Smooth muscle cell (in vitro differentiated cells): ENCODE measurements around the gene TSHR. TPM values are rescaled to one million over a fixed set of nuclear protein-coding genes. Genes with fewer than 3 reads are reported as not detected.

ENCODE experiments used
- DNase-seq: peaks from one replicate; lab custom pipeline; 2025; ENCODE audit not compliant: unreplicated experiment; lab: John Stamatoyannopoulos, UW
- H2AFZ ChIP-seq: fragments of 200-600 bp; sonication (generic); 2 replicates; pipeline ENCODE4 v1.6.0; 2016; ENCODE audit warnings: antibody characterized with exemption, low read depth, mild to moderate bottlenecking
- H3F3A ChIP-seq: fragments of 200-600 bp; sonication (generic); 2 replicates; pipeline ENCODE4 v1.6.0; 2017; ENCODE audit warnings: antibody characterized with exemption, low read depth
- H3K27ac ChIP-seq: fragments of 200-600 bp; sonication (generic); 2 replicates; pipeline ENCODE4 v1.5.1; 2016; ENCODE audit warnings: low read depth, mild to moderate bottlenecking
- H3K27me3 ChIP-seq: fragments of 200-600 bp; sonication (generic); 2 replicates; pipeline ENCODE4 v1.6.1; 2016; ENCODE audit warnings: low read depth, mild to moderate bottlenecking
- H3K36me3 ChIP-seq: fragments of 200-600 bp; sonication (generic); 2 replicates; pipeline ENCODE4 v1.5.1; 2016; ENCODE audit warnings: low read depth
- H3K4me1 ChIP-seq: fragments of 200-600 bp; sonication (generic); 2 replicates; pipeline ENCODE4 v1.5.1; 2016; ENCODE audit warnings: low read depth
- H3K4me2 ChIP-seq: fragments of 200-600 bp; sonication (generic); 2 replicates; pipeline ENCODE4 v1.6.0; 2016; ENCODE audit warnings: mild to moderate bottlenecking
- H3K4me3 ChIP-seq: fragments of 200-600 bp; sonication (generic); 2 replicates; pipeline ENCODE4 v1.5.1; 2016; ENCODE audit warnings: mild to moderate bottlenecking
- H3K79me2 ChIP-seq: fragments of 200-600 bp; sonication (generic); 2 replicates; pipeline ENCODE4 v1.6.0; 2016; ENCODE audit warnings: low read depth, mild to moderate bottlenecking
- H3K9ac ChIP-seq: fragments of 200-600 bp; sonication (generic); 2 replicates; pipeline ENCODE4 v1.6.0; 2016; ENCODE audit warnings: low read depth
- H3K9me3 ChIP-seq: fragments of 200-600 bp; sonication (generic); replicated peaks from 2 replicates; pipeline ENCODE4 v1.5.1; 2016; ENCODE audit warnings: low read depth
- H4K20me1 ChIP-seq: fragments of 200-600 bp; sonication (generic); 2 replicates; pipeline ENCODE4 v1.6.0; 2016; ENCODE audit warnings: low read depth
- WGBS: methylation state at CpG from one replicate; pipeline ENCODE4 v1.1.7; 2016; ENCODE audit warnings: low lambda C conversion rate; 5-methylcytosine and 5-hydroxymethylcytosine counted together
- polyA plus RNA-seq: library from polyadenylated mRNA; unstranded; fragments of >200 nt; fragmentation: Nextera tagmentation; extraction: Ambion mirVana; gene quantifications from 2 replicates; pipeline ENCODE4 v1.2.1, GENCODE V29; 2016
- total RNA-seq: library from RNA; depleted of rRNA; stranded (reverse); fragments of >200 nt; gene quantifications from 2 replicates; pipeline ENCODE4 v1.2.3, GENCODE V29; 2014
- TF ChIP-seq, protein P1 (sequence below): fragments of 200-600 bp; sonication (generic); IDR thresholded peaks from 2 replicates; pipeline ENCODE4 v1.5.1; 2017; ENCODE audit warnings: borderline replicate concordance, mild to moderate bottlenecking, antibody characterized with exemption; ENCODE audit not compliant: insufficient read depth, poor library complexity, severe bottlenecking

The TSHR gene
- total and polyA plus RNA-seq, 2 experiments from 2014 or later: not detected

DNA sequence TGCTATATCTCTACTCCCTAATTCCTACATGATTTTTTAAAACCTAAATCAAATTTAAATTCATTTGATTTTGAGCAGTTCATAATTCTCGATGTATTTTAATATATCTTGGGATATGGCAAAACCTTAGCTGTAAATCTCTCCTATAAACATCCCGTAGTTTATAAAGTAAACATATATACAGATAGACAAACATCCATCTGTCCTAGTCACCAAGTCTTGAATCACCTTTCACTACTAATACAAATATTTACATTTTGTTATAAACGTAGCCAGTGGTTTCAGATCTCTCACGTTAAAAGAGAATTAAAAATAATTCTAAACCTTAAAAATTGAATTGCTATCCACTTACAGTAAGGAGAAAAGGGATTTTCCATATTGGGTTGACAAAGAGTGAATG, 107.0 kb downstream of the TSHR start:
- Histone ChIP-seq H3K9ac (no peak overlapping the region), H2AFZ (no peak overlapping the region), H3F3A (no peaks in the 10 kb centered on the region), H3K4me2 (no peak overlapping the region), H3K4me3 (no peak overlapping the region), H3K36me3 (no peaks in the 10 kb centered on the region), H3K27me3 (no peaks in the 10 kb centered on the region), H3K9me3 (no peaks in the 10 kb centered on the region), H3K79me2 (no peaks in the 10 kb centered on the region), H4K20me1 (no peaks in the 10 kb centered on the region), H3K4me1 (no peaks in the 10 kb centered on the region), H3K27ac (no peak overlapping the region)
- TF ChIP-seq, protein P1, sequence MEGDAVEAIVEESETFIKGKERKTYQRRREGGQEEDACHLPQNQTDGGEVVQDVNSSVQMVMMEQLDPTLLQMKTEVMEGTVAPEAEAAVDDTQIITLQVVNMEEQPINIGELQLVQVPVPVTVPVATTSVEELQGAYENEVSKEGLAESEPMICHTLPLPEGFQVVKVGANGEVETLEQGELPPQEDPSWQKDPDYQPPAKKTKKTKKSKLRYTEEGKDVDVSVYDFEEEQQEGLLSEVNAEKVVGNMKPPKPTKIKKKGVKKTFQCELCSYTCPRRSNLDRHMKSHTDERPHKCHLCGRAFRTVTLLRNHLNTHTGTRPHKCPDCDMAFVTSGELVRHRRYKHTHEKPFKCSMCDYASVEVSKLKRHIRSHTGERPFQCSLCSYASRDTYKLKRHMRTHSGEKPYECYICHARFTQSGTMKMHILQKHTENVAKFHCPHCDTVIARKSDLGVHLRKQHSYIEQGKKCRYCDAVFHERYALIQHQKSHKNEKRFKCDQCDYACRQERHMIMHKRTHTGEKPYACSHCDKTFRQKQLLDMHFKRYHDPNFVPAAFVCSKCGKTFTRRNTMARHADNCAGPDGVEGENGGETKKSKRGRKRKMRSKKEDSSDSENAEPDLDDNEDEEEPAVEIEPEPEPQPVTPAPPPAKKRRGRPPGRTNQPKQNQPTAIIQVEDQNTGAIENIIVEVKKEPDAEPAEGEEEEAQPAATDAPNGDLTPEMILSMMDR: no peak
- DNase-seq: no peak
- 57% methylated on average over 4 of the region's 4 CpGs for WGBS

- WGBS: 26% methylated on average over 4 of the region's 4 CpGs
These were observed 107.4 kb downstream of the TSHR start for GRCh38 chr14:81062816-81063215.

DNA sequence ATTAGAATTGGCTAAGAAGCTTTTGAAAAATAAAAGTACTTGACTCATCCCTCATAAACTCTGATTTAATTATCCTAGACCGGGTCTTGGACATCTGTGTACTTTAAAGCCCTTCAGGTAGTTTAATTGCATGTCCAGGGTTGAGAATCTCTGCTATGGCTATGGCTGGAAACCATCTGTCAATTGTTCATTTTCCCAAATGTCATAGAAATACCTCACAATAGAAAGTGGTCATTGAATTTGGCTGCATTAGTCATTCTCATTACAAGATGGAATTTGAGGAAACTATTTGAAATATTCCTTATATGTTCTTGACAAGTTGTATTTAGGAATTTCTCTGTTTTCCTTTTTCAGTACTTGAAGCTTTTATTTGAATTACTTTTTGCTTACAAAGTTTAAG, 111.3 kb downstream of the TSHR start:
- no peaks in the 10 kb centered on the region for H3F3A ChIP-seq
- H3K4me2 ChIP-seq: no peak overlapping the region
- H3K36me3 ChIP-seq: no peaks in the 10 kb centered on the region
- DNase-seq: no peak
- no peaks in the 10 kb centered on the region for H3K4me1 ChIP-seq
- no peak overlapping the region for H3K9ac ChIP-seq
- TF ChIP-seq, protein P1: no peak
- H3K27ac ChIP-seq: no peak overlapping the region
- H3K27me3 ChIP-seq: no peaks in the 10 kb centered on the region
- WGBS: 57% methylated on average over 1 of the region's 1 CpG
- H2AFZ ChIP-seq: no peak overlapping the region
- H3K4me3 ChIP-seq: no peak overlapping the region
- no peaks in the 10 kb centered on the region for H4K20me1 ChIP-seq
- no peaks in the 10 kb centered on the region for H3K9me3 ChIP-seq
- no peaks in the 10 kb centered on the region for H3K79me2 ChIP-seq

More at GRCh38 chr14:81062816-81063215, 107.4 kb downstream of the TSHR start:
- Histone ChIP-seq H3K4me3 (no peak overlapping the region), H2AFZ (no peak overlapping the region), H3K79me2 (no peaks in the 10 kb centered on the region), H3F3A (no peaks in the 10 kb centered on the region), H4K20me1 (no peaks in the 10 kb centered on the region), H3K9me3 (no peaks in the 10 kb centered on the region), H3K27me3 (no peaks in the 10 kb centered on the region), H3K4me2 (no peak overlapping the region), H3K36me3 (no peaks in the 10 kb centered on the region), H3K4me1 (no peaks in the 10 kb centered on the region), H3K9ac (no peak overlapping the region), H3K27ac (no peak overlapping the region)
- no peak for DNase-seq
- TF ChIP-seq, protein P1: no peak

- WGBS: 84% methylated on average over 2 of the region's 2 CpGs
- TF ChIP-seq, protein P1: no peak
- H2AFZ ChIP-seq: no peak overlapping the region
These were observed 111.7 kb downstream of the TSHR start for GRCh38 chr14:81067156-81067555.

More at GRCh38 chr14:81067156-81067555, 111.7 kb downstream of the TSHR start:
- no peaks in the 10 kb centered on the region for H3K27me3 ChIP-seq
- H3K9me3 ChIP-seq: no peaks in the 10 kb centered on the region
- no peaks in the 10 kb centered on the region for H3K36me3 ChIP-seq
- H3K4me1 ChIP-seq: no peaks in the 10 kb centered on the region
- no peak overlapping the region for H3K4me3 ChIP-seq
- no peak overlapping the region for H3K9ac ChIP-seq
- no peak overlapping the region for H3K27ac ChIP-seq
- no peak for DNase-seq
- H3F3A ChIP-seq: no peaks in the 10 kb centered on the region
- H3K79me2 ChIP-seq: no peaks in the 10 kb centered on the region
- H4K20me1 ChIP-seq: no peaks in the 10 kb centered on the region
- no peak overlapping the region for H3K4me2 ChIP-seq
